Mucosa of descending colon (tissue), 3 donors: Measurements from ENCODE around the gene PIK3CD. TPM values are rescaled to one million over a fixed set of nuclear protein-coding genes. Genes with fewer than 3 reads are reported as not detected.
A peak's percentile ranks its signal among the peaks of the same experiment; 100 is the strongest.

Experiments
- ATAC-seq: fragments of 200-7000 bp; cut with Tn5 transposase; one replicate; pipeline ENCODE4 v1.9.1; 2020; ENCODE audit warnings: mild to moderate bottlenecking, moderate library complexity
- DNase-seq, 3 donors: peaks; one replicate each; pipeline ENCODE4 v3.0.0-alpha.2; 2020
- H3K36me3 ChIP-seq: fragments of 200-600 bp; one replicate; pipeline ENCODE4 v1.8.0; 2021; ENCODE audit warnings: low read depth, mild to moderate bottlenecking
- H3K4me1 ChIP-seq: fragments of 200-600 bp; one replicate; pipeline ENCODE4 v1.8.0; 2021; ENCODE audit warnings: low read depth, mild to moderate bottlenecking
- H3K4me3 ChIP-seq: fragments of 200-600 bp; one replicate; pipeline ENCODE4 v1.8.0; 2021; ENCODE audit warnings: mild to moderate bottlenecking
- H3K9me3 ChIP-seq: fragments of 200-600 bp; one replicate; pipeline ENCODE4 v1.8.0; 2021; ENCODE audit warnings: mild to moderate bottlenecking
- CTCF ChIP-seq: fragments of 200-600 bp; IDR thresholded peaks from one replicate; pipeline ENCODE4 v1.8.0; 2022; ENCODE audit warnings: antibody characterized with exemption, mild to moderate bottlenecking
- intact Hi-C, 2 donors: fragments of 100-400 bp; cut with DNase I in 1 of 2; cut with micrococcal nuclease in 1 of 2; formaldehyde crosslinking; loops; one replicate each; pipeline versions ENCODE4 v1.11.0 to v1.11.1; 2022; cut with DNase I, micrococcal nuclease
- total RNA-seq, 3 donors: library from RNA; stranded (reverse); fragmentation: NEBNext Ultra II Directional in 2 of 3; extraction: Animal tissue kit (Norgen Biotek cat#: 25700) in 2 of 3; gene quantifications; one replicate each; pipeline versions ENCODE4 v1.2.1 to v1.2.4, GENCODE V29; 2021 to 2023
- donor health status: DM: no; HTN: no; CAD: no; lungs with moderate emphysema.
- donor health status: DM: no; HTN: no; CAD: no.
- donor health status: DM: no; HTN: yes; CAD: no.

Gene PIK3CD
- total RNA-seq, 3 donors from 2014 or later: 4.6 to 11.7 (median 4.8) TPM

- ATAC-seq (peak; percentile 15), DNase-seq (no peak)
- TF ChIP-seq CTCF: no peak
- H3K4me1 ChIP-seq: no peaks in the 10 kb centered on the region
- no peak overlapping the region for H3K4me3 ChIP-seq
- H3K9me3 ChIP-seq: no peaks in the 10 kb centered on the region
- H3K36me3 ChIP-seq: no peaks in the 10 kb centered on the region
- intact Hi-C loops: no loop called here
Measured at GRCh38 chr1:9643351-9644256, 7.9 kb upstream of the PIK3CD start.

- no peak overlapping the region for H3K4me3 ChIP-seq
Measured at GRCh38 chr1:9646037-9646436, 5.5 kb upstream of the PIK3CD start.

GRCh38 chr1:9648171-9648570, 3.4 kb upstream of the PIK3CD start:
- no peaks in the 10 kb centered on the region for H3K36me3 ChIP-seq
- no peaks in the 10 kb centered on the region for H3K9me3 ChIP-seq
- ATAC-seq (no peak), DNase-seq (no peak)
- no peak for TF ChIP-seq CTCF
- peaks cover 8% of the 10 kb centered on the region for H3K4me1 ChIP-seq
- H3K4me3 ChIP-seq: no peak overlapping the region
- intact Hi-C loops: no loop called here

More at GRCh38 chr1:9646037-9646436, 5.5 kb upstream of the PIK3CD start:
- DNase-seq (no peak), ATAC-seq (no peak)
- H3K9me3 ChIP-seq: no peaks in the 10 kb centered on the region
- intact Hi-C loops: no loop called here
- TF ChIP-seq CTCF: no peak
- H3K36me3 ChIP-seq: no peaks in the 10 kb centered on the region
- H3K4me1 ChIP-seq: no peaks in the 10 kb centered on the region

GRCh38 chr1:9649769-9650168, 1.8 kb upstream of the PIK3CD start:
- ATAC-seq (no peak), DNase-seq (no peak)
- Histone ChIP-seq H3K9me3 (no peaks in the 10 kb centered on the region), H3K4me3 (no peak overlapping the region), H3K36me3 (no peaks in the 10 kb centered on the region), H3K4me1 (peaks cover 8% of the 10 kb centered on the region)
- TF ChIP-seq CTCF: no peak
- intact Hi-C loops: no loop called here

- Histone ChIP-seq H3K36me3 (no peaks in the 10 kb centered on the region), H3K4me3 (no peak overlapping the region), H3K9me3 (no peaks in the 10 kb centered on the region), H3K4me1 (peaks cover 8% of the 10 kb centered on the region)
- DNase-seq (no peak), ATAC-seq (no peak)
- TF ChIP-seq CTCF: no peak
- intact Hi-C loops: no loop called here
Measured at GRCh38 chr1:9651220-9651564, 339 bp upstream of the PIK3CD start.
